ENCODE data around the gene CALN1.

Gene CALN1

GRCh38 chr7:72156671-72157070 lies 255.5 kb downstream of the CALN1 start:
- Histone ChIP-seq H3K36me3 (replicated peaks) (no peaks in the 10 kb centered on the region), H3K27me3 (ENCODE audit: low read depth) (no peaks in the 10 kb centered on the region), H3K4me1 (no peaks in the 10 kb centered on the region), H3K4me3 (no peak overlapping the region), H3K9me3 (no peaks in the 10 kb centered on the region)
- DNase-seq (ENCODE audit: low spot score in 2 of 2) = no peak
- in situ Hi-C loops (cut with MboI; ENCODE audit: low sequenced_read_pairs) = no loop called here

GRCh38 chr7:72153132-72153512 lies 259.0 kb downstream of the CALN1 start:
- Histone ChIP-seq H3K9me3 (no peaks in the 10 kb centered on the region), H3K4me3 (no peak overlapping the region), H3K27me3 (ENCODE audit: low read depth) (no peaks in the 10 kb centered on the region), H3K36me3 (replicated peaks) (no peaks in the 10 kb centered on the region), H3K4me1 (no peaks in the 10 kb centered on the region)
- in situ Hi-C loops (cut with MboI; ENCODE audit: low sequenced_read_pairs) = no loop called here
- no peak for DNase-seq (ENCODE audit: low spot score in 2 of 2)

- Histone ChIP-seq H3K27me3 (ENCODE audit: low read depth) (no peaks in the 10 kb centered on the region), H3K4me3 (no peak overlapping the region), H3K9me3 (no peaks in the 10 kb centered on the region), H3K36me3 (replicated peaks) (no peaks in the 10 kb centered on the region), H3K4me1 (no peaks in the 10 kb centered on the region)
- in situ Hi-C loops (cut with MboI; ENCODE audit: low sequenced_read_pairs) = no loop called here
- no peak for DNase-seq (ENCODE audit: low spot score in 2 of 2)
These were observed 259.7 kb downstream of the CALN1 start for GRCh38 chr7:72152161-72153131.

- H3K4me3 ChIP-seq = no peak overlapping the region
- DNase-seq (ENCODE audit: low spot score in 2 of 2) = no peak
- no peaks in the 10 kb centered on the region for H3K4me1 ChIP-seq
- no peaks in the 10 kb centered on the region for H3K27me3 ChIP-seq (ENCODE audit: low read depth)
- in situ Hi-C loops (cut with MboI; ENCODE audit: low sequenced_read_pairs) = no loop called here
- no peaks in the 10 kb centered on the region for H3K36me3 ChIP-seq (replicated peaks)
- H3K9me3 ChIP-seq = no peaks in the 10 kb centered on the region
These were observed 271.6 kb downstream of the CALN1 start for GRCh38 chr7:72140566-72140965.

GRCh38 chr7:72127136-72127535 lies 285.0 kb downstream of the CALN1 start:
- H3K9me3 ChIP-seq = no peaks in the 10 kb centered on the region; the same call in 1 of the 2 replicates
- in situ Hi-C loops (cut with MboI; ENCODE audit: low sequenced_read_pairs) = no loop called here
- no peak for DNase-seq (ENCODE audit: low spot score in 2 of 2)

GRCh38 chr7:72123913-72124312 lies 288.2 kb downstream of the CALN1 start:
- DNase-seq (ENCODE audit: low spot score in 2 of 2) = no peak
- H3K27me3 ChIP-seq (ENCODE audit: low read depth) = no peaks in the 10 kb centered on the region
- no peak overlapping the region for H3K4me3 ChIP-seq
- H3K4me1 ChIP-seq = no peaks in the 10 kb centered on the region
- H3K36me3 ChIP-seq (replicated peaks) = no peaks in the 10 kb centered on the region
- in situ Hi-C loops (cut with MboI; ENCODE audit: low sequenced_read_pairs) = no loop called here
- H3K9me3 ChIP-seq = no peaks in the 10 kb centered on the region; the same call in 1 of the 2 replicates

More at GRCh38 chr7:72127136-72127535, 285.0 kb downstream of the CALN1 start:
- Histone ChIP-seq H3K4me1 (no peaks in the 10 kb centered on the region), H3K4me3 (no peak overlapping the region), H3K27me3 (ENCODE audit: low read depth) (no peaks in the 10 kb centered on the region), H3K36me3 (replicated peaks) (no peaks in the 10 kb centered on the region)

GRCh38 chr7:72118366-72118765 lies 293.8 kb downstream of the CALN1 start:
- Histone ChIP-seq H3K4me1 (no peaks in the 10 kb centered on the region), H3K27me3 (ENCODE audit: low read depth) (no peaks in the 10 kb centered on the region), H3K9me3 (no peaks in the 10 kb centered on the region), H3K36me3 (replicated peaks) (no peaks in the 10 kb centered on the region), H3K4me3 (no peak overlapping the region)
- in situ Hi-C loops (cut with MboI; ENCODE audit: low sequenced_read_pairs) = no loop called here
- no peak for DNase-seq (ENCODE audit: low spot score in 2 of 2)

GRCh38 chr7:72114129-72114528 lies 298.0 kb downstream of the CALN1 start:
- H3K9me3 ChIP-seq = no peaks in the 10 kb centered on the region; the same call in 1 of the 2 replicates
- in situ Hi-C loops (cut with MboI; ENCODE audit: low sequenced_read_pairs) = no loop called here
- H3K4me1 ChIP-seq = no peaks in the 10 kb centered on the region
- H3K27me3 ChIP-seq (ENCODE audit: low read depth) = no peaks in the 10 kb centered on the region
- no peak for DNase-seq (ENCODE audit: low spot score in 2 of 2)
- H3K36me3 ChIP-seq (replicated peaks) = no peaks in the 10 kb centered on the region
- H3K4me3 ChIP-seq = no peak overlapping the region

- no peaks in the 10 kb centered on the region for H3K36me3 ChIP-seq (replicated peaks)
- no peak overlapping the region for H3K4me3 ChIP-seq
- H3K9me3 ChIP-seq = no peaks in the 10 kb centered on the region; the same call in 1 of the 2 replicates
- H3K27me3 ChIP-seq (ENCODE audit: low read depth) = no peaks in the 10 kb centered on the region
- no peak for DNase-seq (ENCODE audit: low spot score in 2 of 2)
- in situ Hi-C loops (cut with MboI; ENCODE audit: low sequenced_read_pairs) = no loop called here
- no peaks in the 10 kb centered on the region for H3K4me1 ChIP-seq
These were observed 299.1 kb downstream of the CALN1 start for GRCh38 chr7:72112992-72113391.

- H3K9me3 ChIP-seq = no peaks in the 10 kb centered on the region; the same call in 1 of the 2 replicates
- H3K36me3 ChIP-seq (replicated peaks) = no peaks in the 10 kb centered on the region
- no peak overlapping the region for H3K4me3 ChIP-seq
- H3K4me1 ChIP-seq = no peaks in the 10 kb centered on the region
- in situ Hi-C loops (cut with MboI; ENCODE audit: low sequenced_read_pairs) = no loop called here
- no peak for DNase-seq (ENCODE audit: low spot score in 2 of 2)
- no peaks in the 10 kb centered on the region for H3K27me3 ChIP-seq (ENCODE audit: low read depth)
These were observed 299.6 kb downstream of the CALN1 start for GRCh38 chr7:72112530-72112929.

GRCh38 chr7:72111086-72111485 lies 301.1 kb downstream of the CALN1 start:
- in situ Hi-C loops (cut with MboI; ENCODE audit: low sequenced_read_pairs) = no loop called here
- Histone ChIP-seq H3K4me3 (no peak overlapping the region), H3K27me3 (ENCODE audit: low read depth) (no peaks in the 10 kb centered on the region), H3K9me3 (no peaks in the 10 kb centered on the region; the same call in 1 of the 2 replicates), H3K4me1 (no peaks in the 10 kb centered on the region), H3K36me3 (replicated peaks) (no peaks in the 10 kb centered on the region)
- DNase-seq (ENCODE audit: low spot score in 2 of 2) = no peak

- no peaks in the 10 kb centered on the region for H3K36me3 ChIP-seq (replicated peaks)
- no peaks in the 10 kb centered on the region; the same call in 1 of the 2 replicates for H3K9me3 ChIP-seq
- no peak overlapping the region for H3K4me3 ChIP-seq
- H3K4me1 ChIP-seq = no peaks in the 10 kb centered on the region
- DNase-seq (ENCODE audit: low spot score in 2 of 2) = no peak
- in situ Hi-C loops (cut with MboI; ENCODE audit: low sequenced_read_pairs) = no loop called here
- no peaks in the 10 kb centered on the region for H3K27me3 ChIP-seq (ENCODE audit: low read depth)
These were observed 302.6 kb downstream of the CALN1 start for GRCh38 chr7:72109566-72109965.

GRCh38 chr7:72106405-72106804 lies 305.7 kb downstream of the CALN1 start:
- H3K4me3 ChIP-seq = no peak overlapping the region
- no peaks in the 10 kb centered on the region for H3K27me3 ChIP-seq (ENCODE audit: low read depth)
- DNase-seq (ENCODE audit: low spot score in 2 of 2) = no peak
- in situ Hi-C loops (cut with MboI; ENCODE audit: low sequenced_read_pairs) = no loop called here
- no peaks in the 10 kb centered on the region for H3K36me3 ChIP-seq (replicated peaks)
- H3K9me3 ChIP-seq = no peaks in the 10 kb centered on the region; the same call in 1 of the 2 replicates
- H3K4me1 ChIP-seq = no peaks in the 10 kb centered on the region

GRCh38 chr7:72101444-72101843 lies 310.7 kb downstream of the CALN1 start:
- H3K4me3 ChIP-seq = no peak overlapping the region
- in situ Hi-C loops (cut with MboI; ENCODE audit: low sequenced_read_pairs) = no loop called here
- no peaks in the 10 kb centered on the region for H3K36me3 ChIP-seq (replicated peaks)
- no peaks in the 10 kb centered on the region for H3K27me3 ChIP-seq (ENCODE audit: low read depth)
- no peak for DNase-seq (ENCODE audit: low spot score in 2 of 2)
- no peaks in the 10 kb centered on the region for H3K9me3 ChIP-seq
- H3K4me1 ChIP-seq = no peaks in the 10 kb centered on the region

Data from HAP-1 (cell line).